SIG-M5 (cell line): ENCODE measurements around the gene TBC1D4.

Experiments
- DNase-seq: peaks from one replicate; lab custom pipeline; 2025; lab: John Stamatoyannopoulos, UW

Gene TBC1D4

GRCh38 chr13:75482070-75482819, at the start of gene TBC1D4:
TSS of gene TBC1D4 (minus strand) at chr13:75482169. CDS start at chr13:75481767, 402 bp downstream.
- peak; percentile 23 for DNase-seq

- DNase-seq = no peak
These were observed 48.6 kb upstream of the TBC1D4 start for GRCh38 chr13:75530549-75530961.

GRCh38 chr13:75521956-75522355, 40.0 kb upstream of the TBC1D4 start:
- DNase-seq = no peak

GRCh38 chr13:75518439-75519088, 36.6 kb upstream of the TBC1D4 start:
- no peak for DNase-seq

GRCh38 chr13:75514080-75514995, 32.4 kb upstream of the TBC1D4 start:
- DNase-seq = no peak

GRCh38 chr13:75513271-75513670, 31.3 kb upstream of the TBC1D4 start:
- no peak for DNase-seq

GRCh38 chr13:75512253-75512652, 30.3 kb upstream of the TBC1D4 start:
- no peak for DNase-seq

- DNase-seq = no peak
These were observed 29.2 kb upstream of the TBC1D4 start for GRCh38 chr13:75511051-75511625.

GRCh38 chr13:75508002-75508548, 26.1 kb upstream of the TBC1D4 start:
- no peak for DNase-seq

- DNase-seq = no peak
These were observed 25.3 kb upstream of the TBC1D4 start for GRCh38 chr13:75507027-75508001.

GRCh38 chr13:75506018-75506417, 24.0 kb upstream of the TBC1D4 start:
- no peak for DNase-seq

- peak; percentile 87 for DNase-seq
These were observed 23.4 kb upstream of the TBC1D4 start for GRCh38 chr13:75505327-75505726.

- DNase-seq = no peak
These were observed 14.0 kb upstream of the TBC1D4 start for GRCh38 chr13:75495938-75496337.

- no peak for DNase-seq
These were observed 12.5 kb upstream of the TBC1D4 start for GRCh38 chr13:75494491-75494890.

- no peak for DNase-seq
These were observed 11.2 kb upstream of the TBC1D4 start for GRCh38 chr13:75493156-75493555.

- no peak for DNase-seq
These were observed 10.4 kb upstream of the TBC1D4 start for GRCh38 chr13:75492389-75492788.

GRCh38 chr13:75491376-75491775, 9.4 kb upstream of the TBC1D4 start:
- DNase-seq = no peak

- DNase-seq = no peak
These were observed 7.7 kb upstream of the TBC1D4 start for GRCh38 chr13:75489502-75490263.

GRCh38 chr13:75486146-75487062, 4.4 kb upstream of the TBC1D4 start:
- DNase-seq = no peak
